Right renal cortex interstitium (tissue), 3 donors: ENCODE results near the gene SLC46A3. TPM values are rescaled to one million over a fixed set of nuclear protein-coding genes. Genes with fewer than 3 reads are reported as not detected.
"Not testable (repeated sequence)": the region's sequence is repeated elsewhere in the genome, so short reads cannot be mapped to it uniquely, and the experiment has no call there.

Experiments
- DNase-seq, 3 donors: peaks; one replicate each; pipeline ENCODE4 v3.0.0-alpha.2; 2013; ENCODE audit warnings: low read depth in 3 of 3, low spot score in 2 of 3
- polyA plus RNA-seq, 3 donors: library from polyadenylated mRNA; unstranded; fragments of 120-200 nt; gene quantifications; one replicate each; pipeline ENCODE4 v1.2.1, GENCODE V29; 2013; ENCODE audit not compliant: insufficient read length in 3 of 3

SLC46A3 gene
- polyA plus RNA-seq, 3 donors: 2.6 to 3.4 (median 2.7) TPM

DNA sequence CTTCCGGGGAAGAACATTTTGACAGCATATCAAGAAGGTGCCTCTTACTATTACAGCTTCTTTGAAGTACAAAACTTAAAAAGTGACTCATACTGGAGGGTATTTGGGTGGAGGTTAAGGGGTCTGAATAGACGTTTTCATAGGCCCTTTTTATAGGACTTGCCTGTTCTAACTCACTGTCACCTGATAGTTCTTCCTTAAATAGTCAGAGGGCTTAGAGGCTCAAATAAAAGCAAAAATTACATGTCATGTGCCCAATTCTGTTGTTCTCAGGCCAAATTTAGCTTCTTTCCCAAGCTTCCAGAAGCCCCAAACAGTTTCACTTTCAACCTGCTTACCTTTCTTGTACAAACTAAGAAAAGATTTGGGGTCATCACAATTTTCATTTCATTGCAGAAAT, 16.1 kb upstream of the SLC46A3 start:
- DNase-seq: no peak

DNA sequence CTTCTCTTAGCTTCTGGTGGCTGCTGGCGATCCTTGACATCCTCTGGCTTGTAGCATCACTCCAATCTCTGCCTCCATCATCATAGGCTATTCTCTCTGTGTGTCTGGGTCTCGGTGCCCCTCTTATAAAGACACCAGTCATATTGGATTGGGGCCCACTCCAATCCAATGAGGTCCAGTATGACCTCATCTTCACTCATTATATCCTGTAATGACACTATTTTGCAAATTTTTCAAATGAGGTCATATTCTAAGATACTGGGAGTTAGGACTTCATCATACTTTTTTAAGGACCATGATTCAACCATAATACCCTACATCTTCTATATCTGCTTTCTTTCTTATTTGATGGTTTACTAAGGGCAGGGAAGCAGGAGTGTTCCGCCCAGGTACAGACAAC, 12.0 kb upstream of the SLC46A3 start:
- no peak for DNase-seq

DNA sequence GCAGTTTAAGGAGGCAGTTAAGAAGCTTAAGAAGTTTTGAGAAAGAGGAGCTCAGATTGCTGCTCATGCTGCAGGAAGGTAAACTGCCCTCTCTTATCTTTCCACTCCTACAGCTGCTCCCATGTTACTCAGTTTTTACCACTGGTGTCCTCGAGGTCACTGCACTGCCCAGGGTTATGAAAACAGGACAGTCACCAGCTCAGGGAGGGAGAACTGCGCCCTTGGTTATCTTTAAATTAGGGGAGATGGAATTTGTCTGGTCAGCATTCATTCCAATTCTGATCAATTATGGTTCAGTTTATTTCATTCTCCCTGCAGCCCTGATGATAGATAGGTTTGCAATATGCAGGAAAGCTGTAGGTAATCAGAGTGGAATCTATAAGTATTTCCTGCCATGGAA, 10.8 kb upstream of the SLC46A3 start:
- no peak for DNase-seq

DNA sequence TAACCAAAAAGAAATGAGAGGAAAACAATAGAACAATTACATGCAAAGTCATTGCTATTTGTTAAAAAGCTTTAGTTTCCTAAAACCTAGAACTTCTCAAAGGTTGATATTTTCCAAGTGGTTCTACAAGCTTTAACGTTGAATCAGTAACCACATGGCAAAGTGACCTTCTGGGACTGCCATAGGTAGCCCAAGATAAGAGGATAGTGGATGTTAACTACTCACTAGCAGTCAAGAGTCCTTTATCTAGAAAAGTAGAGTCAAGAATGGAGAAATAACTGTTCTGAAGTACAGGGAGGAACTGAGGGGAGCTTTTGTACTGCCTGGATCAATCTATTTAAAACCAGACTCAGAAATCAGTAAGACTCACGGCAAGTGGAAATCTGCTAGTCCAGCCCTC, 9.9 kb upstream of the SLC46A3 start:
- no peak for DNase-seq

DNA sequence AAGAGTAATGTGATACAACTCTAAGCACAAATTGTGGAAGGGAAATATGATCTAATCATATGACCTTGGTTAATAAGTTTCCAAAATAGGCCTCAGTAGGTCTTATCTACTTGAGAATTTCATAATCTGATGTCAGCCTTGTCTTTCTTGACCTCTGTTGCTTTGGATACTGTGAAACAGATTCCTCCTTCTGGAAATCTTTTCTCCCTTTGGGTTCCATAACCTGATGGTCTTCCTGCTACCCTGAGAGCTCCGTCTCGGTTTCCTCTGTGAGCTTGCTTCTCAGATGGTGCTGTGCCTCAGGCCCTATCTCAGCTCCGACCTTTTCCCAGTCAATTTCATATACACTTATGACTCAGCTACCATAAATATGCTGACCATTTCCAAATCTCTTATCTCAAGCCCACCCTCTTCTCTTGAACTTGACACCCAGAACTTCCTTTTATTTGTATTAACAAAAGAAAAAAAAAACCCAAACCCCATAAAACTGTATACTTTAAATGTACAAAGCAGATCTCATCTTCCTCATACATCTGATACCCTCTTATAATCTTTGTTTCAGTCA, 6.4 kb upstream of the SLC46A3 start:
- DNase-seq: no peak

DNA sequence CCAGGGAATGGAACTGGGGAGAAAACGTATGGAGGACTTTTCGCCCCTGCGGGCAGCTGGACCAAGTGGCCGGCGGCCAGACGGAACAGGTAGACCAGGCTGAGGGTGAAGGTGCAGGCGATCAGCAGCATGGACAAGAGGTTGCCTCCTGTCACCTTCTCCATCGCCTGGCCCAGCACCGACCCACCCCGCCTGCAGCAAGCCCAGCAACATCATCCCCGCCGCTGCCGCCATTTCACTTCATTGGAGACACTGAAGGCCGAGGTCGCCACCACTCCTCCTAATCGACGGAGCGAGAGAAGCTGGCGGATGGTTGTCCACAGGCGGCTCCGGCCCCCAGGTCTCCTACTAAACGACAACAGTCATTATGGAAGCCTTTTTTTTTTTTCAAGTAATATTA, 5.0 kb upstream of the SLC46A3 start:
- DNase-seq: no peak

DNA sequence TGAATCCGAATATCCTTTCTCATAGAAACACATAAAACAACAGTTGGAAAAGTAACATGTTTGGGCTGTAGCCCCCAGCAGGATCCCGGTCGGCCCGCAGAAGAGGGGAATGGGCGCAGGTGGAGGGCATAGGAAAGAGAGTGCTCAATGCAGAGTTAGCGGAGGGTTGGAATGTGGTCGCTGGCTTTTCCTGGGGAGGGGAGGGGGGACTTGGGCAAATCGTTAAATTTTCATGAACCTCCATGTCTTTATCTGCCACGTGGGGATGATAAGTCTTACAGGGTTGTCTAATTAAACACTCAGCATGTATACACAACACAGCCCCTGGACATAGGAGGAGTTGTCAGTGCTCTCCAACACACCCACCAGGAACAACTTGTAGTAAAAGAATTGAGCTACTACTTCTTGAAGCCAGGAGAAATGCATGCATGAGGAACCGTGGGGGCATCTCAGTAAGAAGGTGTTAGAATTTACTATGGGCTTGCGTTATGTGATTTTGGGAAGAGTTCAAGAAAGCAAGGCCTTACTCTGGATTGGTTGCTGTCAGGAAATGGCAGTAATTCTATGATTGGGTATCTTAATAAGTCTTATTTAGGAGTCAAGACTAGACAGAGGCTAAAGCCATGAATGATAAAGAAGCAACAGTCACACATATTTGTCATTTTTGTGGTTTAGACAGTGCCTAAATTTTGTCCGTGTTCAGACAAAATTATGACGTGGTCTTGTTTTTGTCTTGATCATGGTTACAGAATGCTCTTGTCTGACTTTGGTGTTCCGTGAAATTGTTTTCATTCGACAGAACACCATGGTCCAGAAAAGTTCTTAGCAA, 671 bp upstream of the SLC46A3 start:
- no peak for DNase-seq

DNA sequence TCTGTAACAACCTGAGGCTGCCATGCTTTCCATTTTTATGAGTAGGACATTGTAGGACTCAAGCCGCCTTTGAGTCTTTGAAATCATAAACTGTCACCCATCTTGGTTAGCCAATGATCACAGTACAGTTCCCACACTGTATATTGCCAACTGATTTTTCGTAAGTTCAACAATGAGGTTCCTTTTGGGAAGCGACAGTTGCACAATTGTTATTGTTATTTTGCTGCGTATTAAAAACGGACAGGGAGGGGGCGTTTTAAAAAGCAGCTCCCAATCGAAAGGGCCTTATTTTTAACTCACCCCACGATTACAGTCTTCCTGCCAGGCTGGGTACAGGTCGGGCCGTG, 601 bp downstream of the SLC46A3 start:
- no peak for DNase-seq

DNA sequence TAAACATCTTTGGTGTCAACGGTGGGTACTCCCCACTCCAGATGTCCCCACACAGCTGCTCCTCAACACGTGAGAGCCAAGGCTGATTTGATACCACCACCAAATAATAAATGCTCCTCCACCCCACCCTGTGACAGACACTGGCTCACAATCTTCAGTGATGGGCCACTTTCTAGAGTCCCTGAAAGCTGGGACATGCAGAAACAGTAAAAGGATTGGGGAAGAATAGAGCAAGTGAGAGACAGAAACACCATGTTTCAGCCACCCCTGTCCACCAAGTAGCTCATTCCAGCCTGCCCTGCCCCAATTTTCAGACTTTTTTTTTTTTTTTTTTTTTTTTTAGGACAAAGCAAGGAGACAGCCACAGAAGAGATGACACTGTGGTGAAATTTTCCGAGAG, 1.6 kb downstream of the SLC46A3 start:
- no peak for DNase-seq

DNA sequence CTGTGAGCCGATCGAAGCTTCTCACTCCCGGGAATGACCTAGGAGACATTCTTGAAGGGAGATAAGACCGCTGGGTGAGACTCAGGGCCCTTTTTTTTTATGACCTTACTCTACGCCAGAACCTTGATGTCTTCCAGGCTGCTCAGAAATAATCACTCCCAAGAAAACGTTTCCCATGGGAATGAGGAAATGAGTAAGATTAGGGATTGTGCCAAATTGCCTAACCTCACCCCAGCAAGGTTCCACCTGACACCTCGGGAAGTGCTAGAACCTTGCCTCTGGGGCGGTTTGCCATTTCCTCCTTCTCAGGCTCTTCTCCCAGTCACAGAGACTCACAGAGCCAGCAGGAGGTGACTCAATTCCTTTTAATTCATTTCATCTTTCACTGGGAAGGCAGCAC, 2.3 kb downstream of the SLC46A3 start:
- no peak for DNase-seq

DNA sequence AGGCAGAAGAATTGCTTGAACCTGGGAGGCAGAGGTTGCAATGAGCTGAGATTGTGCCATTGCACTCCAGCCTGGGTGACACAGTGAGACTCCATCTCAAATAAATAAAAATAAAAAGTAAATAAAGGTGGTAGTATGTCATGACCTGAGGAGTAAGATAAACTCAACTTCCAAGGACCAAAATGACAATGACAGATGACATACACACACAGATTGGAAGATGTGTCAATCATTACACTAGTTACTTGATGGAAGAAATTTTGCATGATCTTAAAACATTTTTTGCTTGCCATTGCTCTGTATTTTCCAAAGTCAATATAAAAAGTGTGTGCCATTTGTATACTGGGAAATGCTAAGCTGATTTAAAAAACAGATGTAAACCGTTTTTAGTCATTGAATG, 4.1 kb downstream of the SLC46A3 start:
- no peak for DNase-seq

DNA sequence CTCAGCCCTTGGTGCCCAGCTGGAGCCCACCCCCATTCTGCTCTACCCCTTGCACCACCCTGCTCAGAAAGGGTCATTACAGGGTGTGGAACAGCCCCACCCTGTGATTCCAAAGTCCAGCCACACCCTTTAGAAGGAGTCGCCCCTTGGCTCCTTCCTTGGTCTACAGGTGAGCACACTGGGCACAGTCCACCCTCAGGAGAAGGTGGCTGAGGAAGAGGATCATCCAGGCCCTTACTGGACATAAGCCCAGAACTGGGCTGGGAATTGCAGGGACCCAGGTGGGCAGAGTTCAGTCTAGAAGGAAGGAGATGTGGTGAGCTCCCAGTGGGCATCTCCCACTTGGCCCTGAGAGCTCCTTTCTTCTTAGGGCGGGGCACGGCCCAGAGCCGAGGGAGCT, 8.6 kb downstream of the SLC46A3 start:
- DNase-seq: no peak

DNA sequence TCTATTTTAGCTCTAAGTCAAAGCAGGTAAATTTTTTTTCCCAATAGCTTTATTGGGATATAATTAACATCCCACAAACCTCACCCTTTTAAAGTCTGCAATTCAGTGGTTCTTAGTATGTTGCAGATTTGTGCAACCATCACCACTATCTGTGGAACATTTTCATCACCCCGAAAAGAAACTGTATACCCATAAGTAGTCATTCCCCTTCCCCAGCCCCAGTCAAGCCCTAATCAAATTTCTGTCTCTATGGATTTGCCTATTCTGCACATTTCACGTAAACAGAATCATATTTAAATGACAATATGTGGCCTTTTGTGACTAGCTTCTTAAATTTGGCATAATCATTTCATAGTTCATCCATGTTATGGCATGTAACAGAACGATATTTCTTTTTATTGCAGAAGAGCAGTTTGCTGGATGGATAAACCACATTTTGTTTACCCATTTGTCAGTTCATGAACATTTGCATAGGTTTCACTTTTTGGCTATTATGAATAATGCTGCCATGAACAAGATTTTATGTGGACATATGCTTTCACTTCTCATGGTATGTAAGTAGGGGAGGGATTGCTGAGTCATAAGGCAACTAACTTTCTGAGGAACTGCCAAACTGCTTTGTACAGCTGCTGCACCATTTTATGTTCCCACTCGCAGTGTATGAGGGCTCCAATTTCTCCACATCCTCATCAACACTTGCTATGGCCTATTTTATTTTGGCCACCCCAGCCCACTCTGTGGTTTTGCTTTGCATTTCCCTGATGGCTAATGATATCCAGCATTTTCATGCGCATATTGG, 10.9 kb downstream of the SLC46A3 start:
- no peak for DNase-seq

DNA sequence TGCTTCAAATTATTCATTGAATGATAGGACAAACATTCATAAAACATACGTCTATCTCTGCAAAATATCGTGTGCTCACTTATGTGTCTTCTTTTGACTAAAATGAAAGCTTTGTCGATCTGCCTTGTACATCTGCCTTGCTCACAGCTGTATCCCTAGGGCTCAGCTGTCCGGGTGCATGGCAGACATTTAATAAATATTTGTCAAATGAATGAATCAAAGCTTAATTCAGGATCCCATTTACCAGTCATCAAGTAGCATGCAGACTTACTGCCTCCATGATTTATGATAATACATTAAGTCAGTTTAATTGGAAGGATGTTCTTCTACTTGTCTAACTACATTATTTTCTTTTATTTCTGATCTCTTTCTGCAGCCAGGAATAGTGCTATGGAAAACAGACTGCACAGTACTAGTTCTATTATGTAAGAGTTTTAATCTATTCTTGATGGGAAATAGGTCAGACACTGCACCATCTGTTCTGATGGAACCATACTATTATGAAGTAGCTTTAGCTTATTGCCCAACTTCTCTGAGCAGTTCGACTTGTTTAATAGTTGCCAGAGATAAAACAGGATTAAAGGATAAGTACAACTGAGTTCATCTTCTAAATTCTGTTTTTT, 13.2 kb downstream of the SLC46A3 start:
- no peak for DNase-seq

DNA sequence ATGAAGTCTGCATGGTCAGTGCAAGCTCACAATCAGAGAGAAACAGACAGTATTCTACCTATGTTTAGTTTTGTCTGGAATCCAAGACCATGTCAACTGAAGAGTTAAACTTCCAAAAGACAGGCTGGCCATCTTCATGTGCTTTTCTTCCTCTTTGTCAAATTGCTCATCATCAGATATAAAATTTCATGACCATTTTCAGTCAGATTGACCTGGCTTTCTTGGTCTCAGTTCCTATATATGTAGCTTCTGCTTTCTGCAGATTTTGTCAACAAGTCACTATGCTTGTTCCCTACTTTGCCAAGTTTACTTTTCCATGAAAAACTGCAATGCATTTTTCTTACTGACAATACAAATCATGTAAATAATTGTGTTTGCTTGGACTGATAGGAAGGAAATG, 13.9 kb downstream of the SLC46A3 start:
- DNase-seq: no peak

DNA sequence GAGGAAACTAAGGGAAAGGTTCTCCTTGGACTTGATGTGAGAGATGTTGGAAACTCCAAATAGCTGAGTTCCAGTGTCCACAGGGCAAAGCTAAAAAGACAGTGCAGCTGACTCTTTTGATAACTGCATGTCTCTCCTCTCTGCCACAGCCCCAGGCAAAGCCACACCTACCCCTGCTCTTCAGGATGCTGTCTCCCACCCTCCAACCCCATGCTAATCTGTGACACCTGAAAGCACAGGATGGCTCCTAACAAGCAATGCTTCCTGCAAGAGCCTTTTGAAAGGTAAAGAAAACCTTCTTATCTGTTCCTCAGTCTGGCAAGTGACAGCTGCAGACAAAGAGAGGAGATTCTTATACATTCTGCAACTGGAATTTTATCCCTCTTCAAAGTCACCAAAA, 14.5 kb downstream of the SLC46A3 start:
- DNase-seq: no peak

DNA sequence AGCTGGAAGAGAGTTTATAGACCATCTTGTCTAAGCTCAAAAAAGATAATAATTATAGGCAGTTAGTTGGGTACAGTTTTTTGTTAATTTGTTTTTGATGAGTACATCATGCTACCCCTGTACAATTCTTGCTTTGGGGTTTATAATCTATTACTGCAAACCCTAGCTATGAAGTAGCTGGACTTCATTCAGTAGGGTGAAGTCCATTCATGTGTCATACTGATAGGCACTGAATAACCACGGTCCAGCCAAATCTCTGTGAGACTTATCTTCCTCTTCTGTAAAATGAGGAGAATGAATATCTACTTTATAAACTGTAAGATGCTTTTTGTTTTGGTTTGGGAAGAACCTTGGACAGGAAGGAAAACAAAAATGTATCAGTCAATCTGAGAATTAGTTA, 19.5 kb downstream of the SLC46A3 start:
- no peak for DNase-seq

DNA sequence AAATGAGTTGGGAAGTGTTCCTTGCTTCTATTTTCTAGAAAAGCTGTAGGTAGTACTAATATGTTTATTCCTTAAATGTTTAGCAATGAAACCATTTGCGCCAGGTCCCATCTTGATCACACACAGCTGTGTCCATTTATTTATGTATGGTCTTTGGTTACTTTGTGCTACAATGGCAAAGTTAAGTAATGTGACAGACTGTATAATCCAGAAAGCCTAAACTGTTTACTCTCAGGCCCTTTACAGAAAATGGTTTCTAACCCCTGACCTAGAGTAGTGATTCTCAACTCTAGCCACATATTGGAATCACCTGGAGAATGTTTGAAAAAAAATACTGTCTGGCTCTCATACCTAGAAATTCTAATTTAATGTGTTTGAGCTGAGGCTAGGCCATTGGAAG, 21.3 kb downstream of the SLC46A3 start:
- no peak for DNase-seq

DNA sequence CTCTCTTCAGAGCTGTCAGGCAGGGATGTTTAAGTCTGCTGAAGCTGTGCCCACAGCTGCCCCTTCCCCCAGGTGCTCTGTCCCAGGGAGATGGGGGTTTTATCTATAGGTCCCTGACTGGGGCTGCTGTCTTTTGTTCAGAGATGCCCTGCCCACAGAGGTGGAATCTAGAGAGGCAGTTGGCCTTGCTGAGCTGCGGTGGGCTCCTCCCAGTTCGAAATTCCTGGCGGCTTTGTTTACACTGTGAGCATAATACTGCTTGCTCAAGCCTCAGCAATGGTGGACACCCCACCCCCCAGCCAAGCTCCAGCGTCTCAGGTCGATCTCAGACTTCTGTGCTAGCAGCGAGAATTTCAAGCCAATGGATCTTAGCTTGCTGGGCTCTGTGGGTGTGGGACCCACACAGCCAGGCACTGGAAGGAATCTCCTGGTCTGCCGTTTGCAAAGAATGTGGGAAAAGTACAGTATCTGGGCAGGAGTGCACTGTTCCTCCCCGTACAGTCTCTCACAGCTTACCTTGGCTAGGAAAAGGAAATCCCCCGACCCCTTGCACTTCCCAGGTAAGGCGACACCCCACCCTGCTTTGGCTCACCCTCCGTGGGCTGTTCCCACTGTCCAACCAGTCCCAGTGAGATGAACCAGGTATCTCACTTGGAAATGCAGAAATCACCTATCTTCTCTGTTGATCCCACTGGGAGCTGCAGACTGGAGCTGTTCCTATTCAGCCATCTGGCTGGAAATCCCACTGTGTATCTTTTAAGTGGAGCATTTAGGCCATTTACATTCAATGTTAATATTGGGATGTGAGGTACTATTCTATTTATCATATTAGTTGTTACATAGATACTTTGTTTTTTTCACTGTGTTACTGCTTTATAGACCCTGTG, 24.9 kb downstream of the SLC46A3 start:
- DNase-seq: not testable (repeated sequence)

DNA sequence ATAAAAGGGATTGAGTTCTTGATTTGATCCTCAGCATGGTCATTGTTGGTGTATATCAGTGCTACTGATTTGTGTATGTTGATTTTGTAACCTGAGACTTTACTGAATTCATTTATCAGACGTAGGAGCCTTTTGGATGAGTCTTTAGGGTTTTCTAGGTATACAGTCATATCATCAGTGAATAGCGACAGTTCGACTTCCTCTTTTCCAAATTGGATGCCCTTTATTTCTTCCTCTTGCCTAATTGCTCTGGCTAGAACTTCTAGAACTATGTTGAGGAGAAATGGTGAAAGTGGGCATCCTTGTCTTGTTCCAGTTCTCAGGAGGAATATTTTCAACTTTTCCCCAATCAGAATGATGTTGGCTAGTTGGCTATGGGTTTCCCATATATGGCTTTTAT, 32.9 kb downstream of the SLC46A3 start:
- no peak for DNase-seq

DNA sequence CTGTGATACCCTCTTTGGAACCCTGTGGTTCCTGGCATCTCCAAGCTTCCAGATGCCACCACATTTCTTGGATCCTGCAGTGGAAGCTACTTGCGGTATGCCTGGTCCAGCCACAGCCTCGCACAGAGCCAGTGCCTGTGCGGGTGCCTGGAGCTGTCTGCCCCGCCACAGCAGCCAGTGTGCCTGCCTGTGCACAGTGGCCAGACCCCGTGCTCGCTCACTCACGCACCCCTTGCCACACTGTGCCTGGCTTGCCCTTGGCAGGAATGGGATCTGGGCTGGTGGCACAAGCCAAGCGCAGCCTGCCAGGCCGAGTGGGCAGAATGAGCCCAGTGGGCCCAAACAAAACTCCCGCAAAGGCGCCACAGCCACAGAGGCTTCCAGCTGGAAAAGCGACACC, 33.7 kb downstream of the SLC46A3 start:
- DNase-seq: no peak
